Ishikawa (cell line): ENCODE measurements around the gene HSF4.

Source experiments
- CEBPB ChIP-seq: IDR thresholded peaks from 2 replicates; pipeline ENCODE4 v1.6.1; 2012
- CREB1 ChIP-seq: IDR thresholded peaks from 2 replicates; pipeline ENCODE4 v1.6.1; 2012; ENCODE audit warnings: low read depth
- EGR1 ChIP-seq: IDR thresholded peaks from 2 replicates; pipeline ENCODE4 v1.6.1; 2012
- EP300 ChIP-seq: IDR thresholded peaks from 2 replicates; pipeline ENCODE4 v1.6.1; 2012; ENCODE audit warnings: borderline replicate concordance
- FOXM1 ChIP-seq: IDR thresholded peaks from 2 replicates; pipeline ENCODE4 v1.6.1; 2012; ENCODE audit warnings: low read depth, borderline replicate concordance
- NFIC ChIP-seq: IDR thresholded peaks from 2 replicates; pipeline ENCODE4 v1.6.1; 2012
- RAD21 ChIP-seq: IDR thresholded peaks from 2 replicates; pipeline ENCODE4 v1.6.1; 2012; ENCODE audit warnings: low read depth
- TAF1 ChIP-seq: IDR thresholded peaks from 2 replicates; pipeline ENCODE4 v1.6.1; 2012; ENCODE audit warnings: low read depth, mild to moderate bottlenecking
- TCF12 ChIP-seq: IDR thresholded peaks from 2 replicates; pipeline ENCODE4 v1.6.1; 2012; ENCODE audit warnings: low read depth
- TEAD4 ChIP-seq: IDR thresholded peaks from 2 replicates; pipeline ENCODE4 v1.6.1; 2012
- YY1 ChIP-seq: IDR thresholded peaks from 2 replicates; pipeline ENCODE4 v1.6.1; 2012; ENCODE audit warnings: low read depth
- ZBTB7A ChIP-seq: IDR thresholded peaks from 2 replicates; pipeline ENCODE4 v1.6.1; 2012; ENCODE audit warnings: low read depth
- TF ChIP-seq, protein P1 (sequence below): IDR thresholded peaks from 2 replicates; pipeline ENCODE4 v1.6.1; 2012; ENCODE audit warnings: low read depth, mild to moderate bottlenecking
- TF ChIP-seq, protein P2 (sequence below): IDR thresholded peaks from 2 replicates; pipeline ENCODE4 v1.6.1; 2012
- TF ChIP-seq, protein P3 (sequence below): IDR thresholded peaks from 2 replicates; pipeline ENCODE4 v1.6.1; 2012

Gene HSF4

DNA sequence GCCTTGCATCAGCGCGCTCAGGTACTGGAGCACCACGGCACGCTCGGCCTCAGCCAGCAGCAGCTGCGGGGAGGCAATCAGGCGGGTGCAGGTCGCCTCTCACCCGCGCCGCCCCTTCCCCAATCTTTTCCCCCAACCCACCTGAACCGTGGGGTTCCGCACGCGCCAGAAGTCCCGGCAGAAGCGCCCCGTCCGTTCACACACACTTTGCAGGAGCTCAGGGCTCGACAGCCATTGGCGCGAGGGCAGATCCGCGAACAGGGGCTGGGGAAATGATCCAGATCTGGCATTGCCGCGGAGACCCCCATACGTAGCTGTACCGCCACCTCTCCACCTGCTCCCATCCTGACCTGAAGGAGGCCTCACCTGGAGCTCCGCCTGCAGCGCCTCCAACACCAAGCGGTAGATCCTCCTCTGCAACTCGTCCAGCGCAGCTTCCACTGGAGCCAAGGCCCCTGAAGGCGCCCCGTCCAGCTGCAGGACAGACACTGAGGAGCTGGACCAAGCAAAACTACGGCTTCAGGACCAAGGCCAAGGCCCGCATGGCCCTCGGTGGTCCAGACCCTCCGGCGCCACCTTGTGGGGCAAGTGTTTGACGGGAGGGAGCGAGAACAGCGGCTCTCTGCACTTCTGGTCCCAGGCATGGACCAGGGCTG, 20.6 kb downstream of the HSF4 start:
- TF ChIP-seq ZBTB7A, result peak; percentile 79; the same call in 1 of the 2 replicates
- TF ChIP-seq, protein P1, sequence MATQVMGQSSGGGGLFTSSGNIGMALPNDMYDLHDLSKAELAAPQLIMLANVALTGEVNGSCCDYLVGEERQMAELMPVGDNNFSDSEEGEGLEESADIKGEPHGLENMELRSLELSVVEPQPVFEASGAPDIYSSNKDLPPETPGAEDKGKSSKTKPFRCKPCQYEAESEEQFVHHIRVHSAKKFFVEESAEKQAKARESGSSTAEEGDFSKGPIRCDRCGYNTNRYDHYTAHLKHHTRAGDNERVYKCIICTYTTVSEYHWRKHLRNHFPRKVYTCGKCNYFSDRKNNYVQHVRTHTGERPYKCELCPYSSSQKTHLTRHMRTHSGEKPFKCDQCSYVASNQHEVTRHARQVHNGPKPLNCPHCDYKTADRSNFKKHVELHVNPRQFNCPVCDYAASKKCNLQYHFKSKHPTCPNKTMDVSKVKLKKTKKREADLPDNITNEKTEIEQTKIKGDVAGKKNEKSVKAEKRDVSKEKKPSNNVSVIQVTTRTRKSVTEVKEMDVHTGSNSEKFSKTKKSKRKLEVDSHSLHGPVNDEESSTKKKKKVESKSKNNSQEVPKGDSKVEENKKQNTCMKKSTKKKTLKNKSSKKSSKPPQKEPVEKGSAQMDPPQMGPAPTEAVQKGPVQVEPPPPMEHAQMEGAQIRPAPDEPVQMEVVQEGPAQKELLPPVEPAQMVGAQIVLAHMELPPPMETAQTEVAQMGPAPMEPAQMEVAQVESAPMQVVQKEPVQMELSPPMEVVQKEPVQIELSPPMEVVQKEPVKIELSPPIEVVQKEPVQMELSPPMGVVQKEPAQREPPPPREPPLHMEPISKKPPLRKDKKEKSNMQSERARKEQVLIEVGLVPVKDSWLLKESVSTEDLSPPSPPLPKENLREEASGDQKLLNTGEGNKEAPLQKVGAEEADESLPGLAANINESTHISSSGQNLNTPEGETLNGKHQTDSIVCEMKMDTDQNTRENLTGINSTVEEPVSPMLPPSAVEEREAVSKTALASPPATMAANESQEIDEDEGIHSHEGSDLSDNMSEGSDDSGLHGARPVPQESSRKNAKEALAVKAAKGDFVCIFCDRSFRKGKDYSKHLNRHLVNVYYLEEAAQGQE, result peak; percentile 93
- no peak for TF ChIP-seq YY1
- TF ChIP-seq RAD21, result peak; percentile 79
- TF ChIP-seq EP300, result no peak
- TF ChIP-seq TEAD4, result no peak
- no peak for TF ChIP-seq FOXM1
- TF ChIP-seq, protein P2, sequence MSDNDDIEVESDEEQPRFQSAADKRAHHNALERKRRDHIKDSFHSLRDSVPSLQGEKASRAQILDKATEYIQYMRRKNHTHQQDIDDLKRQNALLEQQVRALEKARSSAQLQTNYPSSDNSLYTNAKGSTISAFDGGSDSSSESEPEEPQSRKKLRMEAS, result peak; percentile 86
- no peak for TF ChIP-seq TCF12
- TF ChIP-seq TAF1, result no peak
- TF ChIP-seq NFIC, result no peak
- no peak for TF ChIP-seq EGR1
- TF ChIP-seq CEBPB, result no peak
- TF ChIP-seq, protein P3, sequence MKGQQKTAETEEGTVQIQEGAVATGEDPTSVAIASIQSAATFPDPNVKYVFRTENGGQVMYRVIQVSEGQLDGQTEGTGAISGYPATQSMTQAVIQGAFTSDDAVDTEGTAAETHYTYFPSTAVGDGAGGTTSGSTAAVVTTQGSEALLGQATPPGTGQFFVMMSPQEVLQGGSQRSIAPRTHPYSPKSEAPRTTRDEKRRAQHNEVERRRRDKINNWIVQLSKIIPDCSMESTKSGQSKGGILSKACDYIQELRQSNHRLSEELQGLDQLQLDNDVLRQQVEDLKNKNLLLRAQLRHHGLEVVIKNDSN, result no peak
- TF ChIP-seq CREB1, result no peak

DNA sequence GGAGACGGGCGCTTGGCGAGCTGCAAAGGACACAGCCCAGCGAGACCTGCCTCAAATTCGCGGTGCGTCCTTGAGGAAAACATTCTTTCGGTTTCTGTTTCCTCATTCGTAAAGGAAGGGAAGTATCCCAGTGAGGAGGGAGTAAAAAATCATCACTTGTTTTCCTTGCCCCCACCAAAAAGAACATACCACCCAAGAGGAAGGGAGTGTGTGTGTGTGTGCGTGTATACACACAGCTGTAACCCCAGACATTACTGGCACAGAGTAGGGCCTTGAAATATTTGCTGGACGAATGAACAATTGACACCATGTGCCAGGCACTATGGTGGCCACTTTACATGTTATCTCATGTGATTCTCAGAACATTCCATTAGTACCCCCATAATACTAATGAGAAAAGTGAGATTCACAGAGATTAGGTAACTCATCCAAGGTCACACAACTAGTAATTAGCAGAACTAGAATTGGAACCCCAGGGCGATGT, 21.1 kb downstream of the HSF4 start:
- TF ChIP-seq NFIC (no peak), CREB1 (no peak), YY1 (no peak), FOXM1 (no peak), ZBTB7A (no peak), TEAD4 (no peak), EP300 (no peak), EGR1 (no peak), CEBPB (no peak), TCF12 (no peak), TAF1 (no peak), RAD21 (no peak)
- TF ChIP-seq, protein P2, result no peak
- TF ChIP-seq, protein P1, result no peak
- TF ChIP-seq, protein P3, result no peak

DNA sequence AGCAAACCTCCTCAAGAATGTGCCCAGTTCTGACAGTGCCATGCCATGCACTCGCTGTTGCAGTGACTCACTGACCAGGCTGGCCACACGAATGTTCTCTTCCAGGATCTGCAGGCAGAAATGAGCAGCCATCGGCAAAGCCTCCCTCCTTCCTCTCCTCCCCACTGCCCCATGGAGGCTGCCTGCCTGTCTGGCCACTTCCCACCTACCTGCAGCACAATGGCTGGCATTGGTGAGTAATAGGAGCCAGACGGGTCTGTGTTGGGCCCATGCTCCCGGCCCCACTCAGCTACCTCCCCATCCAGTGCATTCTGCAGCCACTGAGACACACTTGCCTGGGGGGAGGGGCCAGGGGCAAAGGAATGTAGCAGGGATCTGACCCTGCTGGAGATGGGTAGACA, 22.0 kb downstream of the HSF4 start:
- TF ChIP-seq, protein P1, result no peak
- TF ChIP-seq TAF1, result no peak
- TF ChIP-seq CEBPB, result no peak
- TF ChIP-seq CREB1, result no peak
- TF ChIP-seq, protein P2, result no peak
- TF ChIP-seq TEAD4, result no peak
- no peak for TF ChIP-seq TCF12
- no peak for TF ChIP-seq NFIC
- TF ChIP-seq EGR1, result no peak
- no peak for TF ChIP-seq YY1
- TF ChIP-seq, protein P3, result no peak
- no peak for TF ChIP-seq EP300
- TF ChIP-seq FOXM1, result no peak
- TF ChIP-seq ZBTB7A, result no peak
- no peak for TF ChIP-seq RAD21
